ENCODE data around the gene IL31RA. TPM values are rescaled to one million over a fixed set of nuclear protein-coding genes. Genes with fewer than 3 reads are reported as not detected.
A peak's percentile ranks its signal among the peaks of the same experiment; 100 is the strongest.

Gene IL31RA
- total and polyA plus RNA-seq, 5 donors: not detected

GRCh38 chr5:55836191-55836590 lies 15.0 kb upstream of the IL31RA start:
- WGBS: 75% methylated on average over 1 of the region's 1 CpG
- intact Hi-C loops (cut with DNase I): no loop called here
- Histone ChIP-seq H3K4me1 (ENCODE audit: control insufficient read depth, insufficient read depth, low read length) (no peaks in the 10 kb centered on the region), H3K4me3 (ENCODE audit: low read length) (no peak overlapping the region), H3K9me3 (ENCODE audit: control insufficient read depth, low read length) (no peaks in the 10 kb centered on the region), H3K27ac (ENCODE audit: low read length) (no peak overlapping the region), H3K27me3 (ENCODE audit: control insufficient read depth, insufficient read depth) (no peaks in the 10 kb centered on the region)
- DNase-seq: no peak
- ATAC-seq: no peak

GRCh38 chr5:55841976-55842375 lies 9.2 kb upstream of the IL31RA start:
- DNase-seq (no peak), ATAC-seq (no peak)
- Histone ChIP-seq H3K27ac (ENCODE audit: low read length) (no peak overlapping the region), H3K27me3 (ENCODE audit: control insufficient read depth, insufficient read depth) (no peaks in the 10 kb centered on the region), H3K4me1 (ENCODE audit: control insufficient read depth, insufficient read depth, low read length) (no peaks in the 10 kb centered on the region), H3K9me3 (ENCODE audit: control insufficient read depth, low read length) (no peaks in the 10 kb centered on the region), H3K4me3 (ENCODE audit: low read length) (no peak overlapping the region)
- intact Hi-C loops (cut with DNase I): no loop called here
- 80% methylated on average over 2 of the region's 2 CpGs for WGBS

- no peaks in the 10 kb centered on the region for H3K27me3 ChIP-seq (ENCODE audit: control insufficient read depth, insufficient read depth)
- H3K9me3 ChIP-seq (ENCODE audit: control insufficient read depth, low read length): no peaks in the 10 kb centered on the region
- H3K4me3 ChIP-seq (ENCODE audit: low read length): no peak overlapping the region
- no peak for DNase-seq
- 84% methylated on average over 1 of the region's 1 CpG for WGBS
- no peaks in the 10 kb centered on the region for H3K4me1 ChIP-seq (ENCODE audit: control insufficient read depth, insufficient read depth, low read length)
- ATAC-seq: no peak
- intact Hi-C loops (cut with DNase I): no loop called here
- no peak overlapping the region for H3K27ac ChIP-seq (ENCODE audit: low read length)
Observed at GRCh38 chr5:55847837-55848236, 3.3 kb upstream of the IL31RA start.

GRCh38 chr5:55848783-55849182 lies 2.4 kb upstream of the IL31RA start:
- H3K27me3 ChIP-seq (ENCODE audit: control insufficient read depth, insufficient read depth): no peaks in the 10 kb centered on the region
- H3K4me3 ChIP-seq (ENCODE audit: low read length): no peak overlapping the region
- intact Hi-C loops (cut with DNase I): no loop called here
- no peaks in the 10 kb centered on the region for H3K4me1 ChIP-seq (ENCODE audit: control insufficient read depth, insufficient read depth, low read length)
- H3K27ac ChIP-seq (ENCODE audit: low read length): no peak overlapping the region
- ATAC-seq (no peak), DNase-seq (no peak)
- 83% methylated on average over 2 of the region's 2 CpGs for WGBS
- no peaks in the 10 kb centered on the region for H3K9me3 ChIP-seq (ENCODE audit: control insufficient read depth, low read length)

- intact Hi-C loops (cut with DNase I): no loop called here
- no peaks in the 10 kb centered on the region for H3K27me3 ChIP-seq (ENCODE audit: control insufficient read depth, insufficient read depth)
- 95% methylated on average over 2 of the region's 2 CpGs for WGBS
- no peak for DNase-seq
- no peaks in the 10 kb centered on the region for H3K4me1 ChIP-seq (ENCODE audit: control insufficient read depth, insufficient read depth, low read length)
- no peak overlapping the region for H3K27ac ChIP-seq (ENCODE audit: low read length)
- no peak for ATAC-seq
- no peaks in the 10 kb centered on the region for H3K9me3 ChIP-seq (ENCODE audit: control insufficient read depth, low read length)
- H3K4me3 ChIP-seq (ENCODE audit: low read length): no peak overlapping the region
Observed at GRCh38 chr5:55851675-55851979, 470 bp downstream of the IL31RA start.

- intact Hi-C loops (cut with DNase I): no loop called here
- H3K27ac ChIP-seq (ENCODE audit: low read length): no peak overlapping the region
- ATAC-seq: no peak
- DNase-seq: no peak
- H3K4me1 ChIP-seq (ENCODE audit: control insufficient read depth, insufficient read depth, low read length): no peaks in the 10 kb centered on the region
- no peaks in the 10 kb centered on the region for H3K27me3 ChIP-seq (ENCODE audit: control insufficient read depth, insufficient read depth)
- 71% methylated on average over 3 of the region's 3 CpGs for WGBS
- no peaks in the 10 kb centered on the region for H3K9me3 ChIP-seq (ENCODE audit: control insufficient read depth, low read length)
- H3K4me3 ChIP-seq (ENCODE audit: low read length): no peak overlapping the region
Observed at GRCh38 chr5:55852503-55852902, 1.3 kb downstream of the IL31RA start.

GRCh38 chr5:55853041-55853670 lies 2.0 kb downstream of the IL31RA start:
- peak in 1 of 2 donors; percentile 73 for ATAC-seq

GRCh38 chr5:55853818-55854217 lies 2.7 kb downstream of the IL31RA start:
- Histone ChIP-seq H3K9me3 (ENCODE audit: control insufficient read depth, low read length) (no peaks in the 10 kb centered on the region), H3K4me1 (ENCODE audit: control insufficient read depth, insufficient read depth, low read length) (no peaks in the 10 kb centered on the region), H3K27ac (ENCODE audit: low read length) (no peak overlapping the region), H3K27me3 (ENCODE audit: control insufficient read depth, insufficient read depth) (no peaks in the 10 kb centered on the region), H3K4me3 (ENCODE audit: low read length) (no peak overlapping the region)
- intact Hi-C loops (cut with DNase I): no loop called here
- ATAC-seq (peak in 1 of 2 donors; percentile 49), DNase-seq (no peak)
- 19% methylated on average over 3 of the region's 3 CpGs for WGBS

More at GRCh38 chr5:55853041-55853670, 2.0 kb downstream of the IL31RA start:
- no peaks in the 10 kb centered on the region for H3K27me3 ChIP-seq (ENCODE audit: control insufficient read depth, insufficient read depth)
- WGBS: 53% methylated on average over 3 of the region's 3 CpGs
- no peak overlapping the region for H3K4me3 ChIP-seq (ENCODE audit: low read length)
- intact Hi-C loops (cut with DNase I): no loop called here
- no peaks in the 10 kb centered on the region for H3K9me3 ChIP-seq (ENCODE audit: control insufficient read depth, low read length)
- H3K27ac ChIP-seq (ENCODE audit: low read length): no peak overlapping the region
- DNase-seq: no peak
- H3K4me1 ChIP-seq (ENCODE audit: control insufficient read depth, insufficient read depth, low read length): no peaks in the 10 kb centered on the region

GRCh38 chr5:55855509-55855908 lies 4.4 kb downstream of the IL31RA start:
- WGBS: 50% methylated on average over 5 of the region's 5 CpGs
- H3K27me3 ChIP-seq (ENCODE audit: control insufficient read depth, insufficient read depth): no peaks in the 10 kb centered on the region
- no peak overlapping the region for H3K4me3 ChIP-seq (ENCODE audit: low read length)
- ATAC-seq: no peak
- no peaks in the 10 kb centered on the region for H3K9me3 ChIP-seq (ENCODE audit: control insufficient read depth, low read length)
- H3K4me1 ChIP-seq (ENCODE audit: control insufficient read depth, insufficient read depth, low read length): no peaks in the 10 kb centered on the region
- intact Hi-C loops (cut with DNase I): no loop called here
- no peak overlapping the region for H3K27ac ChIP-seq (ENCODE audit: low read length)
- no peak for DNase-seq

- Histone ChIP-seq H3K4me3 (ENCODE audit: low read length) (no peak overlapping the region), H3K9me3 (ENCODE audit: control insufficient read depth, low read length) (no peaks in the 10 kb centered on the region), H3K4me1 (ENCODE audit: control insufficient read depth, insufficient read depth, low read length) (no peaks in the 10 kb centered on the region), H3K27ac (ENCODE audit: low read length) (no peak overlapping the region), H3K27me3 (ENCODE audit: control insufficient read depth, insufficient read depth) (no peaks in the 10 kb centered on the region)
- ATAC-seq: no peak
- no peak for DNase-seq
- intact Hi-C loops (cut with DNase I): no loop called here
- WGBS: 64% methylated on average over 5 of the region's 5 CpGs
Observed at GRCh38 chr5:55856516-55857246, 5.5 kb downstream of the IL31RA start.

- ATAC-seq (no peak), DNase-seq (no peak)
- Histone ChIP-seq H3K4me1 (ENCODE audit: control insufficient read depth, insufficient read depth, low read length) (no peaks in the 10 kb centered on the region), H3K9me3 (ENCODE audit: control insufficient read depth, low read length) (no peaks in the 10 kb centered on the region), H3K27me3 (ENCODE audit: control insufficient read depth, insufficient read depth) (no peaks in the 10 kb centered on the region), H3K4me3 (ENCODE audit: low read length) (no peak overlapping the region), H3K27ac (ENCODE audit: low read length) (no peak overlapping the region)
- intact Hi-C loops (cut with DNase I): no loop called here
- 89% methylated on average over 4 of the region's 4 CpGs for WGBS
Observed at GRCh38 chr5:55857247-55857640, 6.1 kb downstream of the IL31RA start.

Measured in right cardiac atrium (tissue), 5 donors.